ENCODE results near the gene TLE6. TPM values are rescaled to one million over a fixed set of nuclear protein-coding genes. Genes with fewer than 3 reads are reported as not detected.

TLE6 gene
- total RNA-seq, 6 donors from 2014 or later, result 4.1 to 49.2 (median 5.4) TPM

DNA sequence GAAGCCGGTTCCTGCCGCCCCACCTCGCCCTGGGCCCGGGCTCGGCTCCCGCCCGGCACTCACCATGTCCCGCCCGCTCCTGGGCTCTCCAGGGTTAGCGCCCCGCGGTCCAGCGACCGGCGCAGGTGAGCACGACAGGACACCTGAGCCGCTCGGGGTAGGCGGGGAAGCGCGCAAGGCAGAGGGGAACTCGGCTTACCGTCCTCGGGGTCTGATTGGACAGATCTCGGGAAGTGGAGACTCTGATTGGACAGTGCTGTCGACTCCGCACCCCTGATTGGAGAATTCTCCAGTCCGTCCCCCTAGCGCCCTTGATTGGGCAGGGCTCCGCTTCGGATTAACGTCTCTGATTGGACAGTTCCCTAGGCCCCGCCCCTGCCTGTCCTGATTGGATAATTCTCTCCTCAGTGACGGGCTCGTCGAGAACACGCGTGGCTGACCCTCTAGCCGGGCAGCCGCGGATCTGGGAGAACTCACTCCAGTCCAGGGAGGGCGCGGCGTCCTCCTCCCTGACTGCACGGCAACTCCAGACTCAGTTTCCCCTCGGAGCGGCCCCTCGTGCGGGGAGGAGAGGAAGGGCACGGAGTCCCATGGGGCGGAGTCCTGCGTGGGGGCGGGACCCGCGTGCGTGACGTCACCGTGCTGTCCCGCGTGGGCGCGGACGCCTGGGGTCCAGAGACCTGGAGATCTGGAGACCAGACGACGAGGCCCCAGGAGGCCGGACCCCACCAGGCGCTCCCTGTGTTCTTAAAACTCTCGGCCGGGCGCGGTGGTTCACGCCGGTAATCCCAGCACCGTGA, 32.4 kb upstream of the TLE6 start, which contains the start of gene ZNF77:
Gene ZNF77, minus strand, starts transcription at position 197 of the 800 bp plus-strand sequence. Its CDS starts 131 bp downstream, at position 66.
- Histone ChIP-seq H3K4me1 (peaks cover 23 to 44% (median 25%) of the 10 kb centered on the region in 4 donors), H3K27ac (peak within 1 kb of the TSS; percentile 88 to 96 (median 92)), H3K36me3 (peaks cover 0 to 1% (median 0%) of the 10 kb centered on the region in 4 donors), H3K27me3 (no peaks in the 10 kb centered on the region), H3K9me3 (no peaks in the 10 kb centered on the region), H3K4me3 (peak within 1 kb of the TSS; percentile 74 to 98 (median 91))
- WGBS, 2 donors, result 2 to 3% methylated on average over 12 of the region's 74 CpGs
- no peak for TF ChIP-seq EP300 (IDR thresholded peaks at IDR 0.05)
- peak; percentile 8 to 56 for TF ChIP-seq POLR2AphosphoS5 (IDR thresholded peaks at IDR 0.05)
- peak in 3 of 4 donors; percentile 52 to 68 (median 55) for TF ChIP-seq POLR2A (IDR thresholded peaks at IDR 0.05)
- TF ChIP-seq, protein P1, sequence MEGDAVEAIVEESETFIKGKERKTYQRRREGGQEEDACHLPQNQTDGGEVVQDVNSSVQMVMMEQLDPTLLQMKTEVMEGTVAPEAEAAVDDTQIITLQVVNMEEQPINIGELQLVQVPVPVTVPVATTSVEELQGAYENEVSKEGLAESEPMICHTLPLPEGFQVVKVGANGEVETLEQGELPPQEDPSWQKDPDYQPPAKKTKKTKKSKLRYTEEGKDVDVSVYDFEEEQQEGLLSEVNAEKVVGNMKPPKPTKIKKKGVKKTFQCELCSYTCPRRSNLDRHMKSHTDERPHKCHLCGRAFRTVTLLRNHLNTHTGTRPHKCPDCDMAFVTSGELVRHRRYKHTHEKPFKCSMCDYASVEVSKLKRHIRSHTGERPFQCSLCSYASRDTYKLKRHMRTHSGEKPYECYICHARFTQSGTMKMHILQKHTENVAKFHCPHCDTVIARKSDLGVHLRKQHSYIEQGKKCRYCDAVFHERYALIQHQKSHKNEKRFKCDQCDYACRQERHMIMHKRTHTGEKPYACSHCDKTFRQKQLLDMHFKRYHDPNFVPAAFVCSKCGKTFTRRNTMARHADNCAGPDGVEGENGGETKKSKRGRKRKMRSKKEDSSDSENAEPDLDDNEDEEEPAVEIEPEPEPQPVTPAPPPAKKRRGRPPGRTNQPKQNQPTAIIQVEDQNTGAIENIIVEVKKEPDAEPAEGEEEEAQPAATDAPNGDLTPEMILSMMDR (IDR thresholded peaks at IDR 0.05), result peak in 5 of 6 experiments; percentile 5 to 61 (median 37)
- ATAC-seq (ENCODE audit: low FRiP score in 2 of 2) (peak; percentile 99 to 100), DNase-seq (peak; percentile 96 to 97)

DNA sequence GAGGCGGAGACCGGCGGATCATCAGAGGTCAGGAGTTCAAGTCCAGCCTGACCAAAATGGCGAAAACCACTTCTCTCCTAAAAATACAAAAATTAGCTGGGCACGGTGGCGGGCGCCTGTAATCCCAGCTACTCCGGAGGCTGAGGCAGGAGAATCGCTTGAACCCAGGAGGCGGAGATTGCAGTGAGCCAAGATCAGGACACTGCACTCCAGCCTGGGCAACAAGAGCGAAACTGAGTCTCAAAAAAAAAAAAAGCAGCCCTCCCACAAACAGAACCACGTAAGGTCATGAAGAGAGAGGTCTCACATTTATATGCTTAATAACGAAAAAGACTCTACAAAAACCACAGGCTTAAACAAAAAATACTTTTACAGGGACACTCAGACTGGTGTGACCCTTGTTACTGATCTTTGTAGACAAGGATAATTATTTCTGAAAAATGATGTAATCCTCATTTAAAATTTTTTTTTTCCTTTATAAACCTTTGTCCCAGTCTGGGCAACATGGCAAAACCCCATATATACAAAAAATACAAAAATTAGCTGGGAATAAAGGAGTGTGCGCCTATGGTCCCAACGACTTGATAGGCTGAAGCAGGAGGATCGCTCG, 31.7 kb upstream of the TLE6 start:
- TF ChIP-seq, protein P1 (IDR thresholded peaks at IDR 0.05), result no peak
- TF ChIP-seq EP300 (IDR thresholded peaks at IDR 0.05), result no peak
- no peaks in the 10 kb centered on the region for H3K36me3 ChIP-seq
- H3K27me3 ChIP-seq, result no peaks in the 10 kb centered on the region
- no peaks in the 10 kb centered on the region for H3K9me3 ChIP-seq
- H3K4me1 ChIP-seq, result peaks cover 23 to 44% (median 25%) of the 10 kb centered on the region in 4 donors
- WGBS, 2 donors, result 53 to 58% methylated on average over 17 of the region's 17 CpGs
- peak overlapping the region; percentile 45 to 95 (median 80) for H3K4me3 ChIP-seq
- ATAC-seq (ENCODE audit: low FRiP score in 2 of 2), result no peak
- no peak for DNase-seq
- H3K27ac ChIP-seq, result peak overlapping the region; percentile 88 to 96 (median 92)

DNA sequence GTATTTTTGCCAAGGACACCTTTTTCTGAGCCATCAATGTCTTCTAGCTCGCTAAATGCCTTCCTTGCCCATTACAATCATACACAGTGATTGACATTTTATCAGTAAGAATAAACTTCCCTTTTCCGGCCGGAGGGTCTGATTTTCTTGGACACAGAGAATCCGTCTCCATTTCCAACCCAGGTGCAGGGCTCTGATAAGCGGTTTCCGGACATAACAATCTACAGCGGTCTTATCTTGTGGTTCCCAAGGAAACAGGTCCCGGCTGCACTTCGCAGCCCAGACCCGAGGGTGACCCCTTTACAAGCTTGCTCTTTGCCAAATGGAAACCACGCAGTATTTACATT, 27.5 kb upstream of the TLE6 start:
- Histone ChIP-seq H3K27ac (peak overlapping the region; percentile 93 to 97 (median 96)), H3K9me3 (no peaks in the 10 kb centered on the region), H3K36me3 (no peaks in the 10 kb centered on the region), H3K4me1 (peaks cover 25 to 45% (median 26%) of the 10 kb centered on the region in 4 donors), H3K4me3 (peak overlapping the region; percentile 58 to 82 (median 81)), H3K27me3 (no peaks in the 10 kb centered on the region)
- TF ChIP-seq POLR2A (IDR thresholded peaks at IDR 0.05) (no peak), EP300 (IDR thresholded peaks at IDR 0.05) (peak in 3 of 4 donors; percentile 6 to 85 (median 82)), POLR2AphosphoS5 (IDR thresholded peaks at IDR 0.05) (peak; percentile 15 to 40)
- TF ChIP-seq, protein P1 (IDR thresholded peaks at IDR 0.05), result no peak
- peak; percentile 0 to 38 for ATAC-seq (ENCODE audit: low FRiP score in 2 of 2)
- WGBS, 2 donors, result 0 to 1% methylated on average over 10 to 11 of the region's 11 CpGs
- DNase-seq, result peak in 1 of 2 donors; percentile 61

DNA sequence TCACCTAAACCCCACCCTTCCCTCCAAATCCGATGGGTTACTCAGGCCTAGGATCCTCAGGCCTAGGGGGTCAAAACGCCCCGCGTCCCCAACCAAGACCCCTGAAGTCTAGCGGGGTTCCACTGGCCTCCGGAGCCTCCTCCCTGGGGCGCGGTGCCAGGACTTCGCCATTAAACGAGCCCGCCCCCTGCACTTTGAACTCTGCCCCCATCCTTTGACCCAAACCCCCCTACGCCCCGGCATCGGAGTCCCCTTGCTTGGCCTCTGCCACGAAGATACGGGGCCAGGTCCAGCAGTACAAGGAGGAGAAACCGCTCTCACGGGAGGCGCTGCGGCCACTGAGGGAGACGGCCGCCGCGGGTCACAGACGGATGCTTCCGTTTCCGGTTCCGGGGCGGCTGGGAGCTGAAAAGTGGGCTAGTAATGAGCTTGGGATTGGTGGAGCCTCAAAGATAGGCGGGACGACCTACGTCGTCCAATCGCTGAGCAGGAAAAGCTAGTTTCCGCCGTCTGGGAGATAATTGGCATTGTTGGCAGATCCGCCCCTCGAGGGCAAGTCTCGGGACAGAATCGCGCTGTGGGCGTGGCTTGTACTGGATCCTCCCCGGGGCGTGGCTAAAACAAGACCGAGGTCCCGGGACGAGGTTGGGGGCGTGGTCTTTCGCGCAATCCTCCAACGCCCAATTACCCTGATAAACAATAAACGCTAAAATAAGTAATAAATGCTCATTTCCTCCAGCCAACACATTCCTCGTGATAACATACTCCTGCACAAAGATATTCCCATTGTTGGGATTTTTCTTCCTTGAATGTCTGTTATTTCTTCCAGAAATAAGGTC, 26.9 kb upstream of the TLE6 start:
- Histone ChIP-seq H3K36me3 (no peaks in the 10 kb centered on the region), H3K4me3 (peak overlapping the region; percentile 58 to 82 (median 81)), H3K4me1 (peaks cover 21 to 41% (median 25%) of the 10 kb centered on the region in 4 donors), H3K9me3 (no peaks in the 10 kb centered on the region), H3K27me3 (no peaks in the 10 kb centered on the region), H3K27ac (peak overlapping the region; percentile 93 to 97 (median 96))
- DNase-seq, result peak; percentile 94 to 100
- ATAC-seq (ENCODE audit: low FRiP score in 2 of 2), result peak; percentile 98
- TF ChIP-seq POLR2AphosphoS5 (IDR thresholded peaks at IDR 0.05) (peak; percentile 93 to 99), POLR2A (IDR thresholded peaks at IDR 0.05) (peak; percentile 61 to 94 (median 87)), EP300 (IDR thresholded peaks at IDR 0.05) (peak in 1 of 4 donors; percentile 79)
- TF ChIP-seq, protein P1 (IDR thresholded peaks at IDR 0.05), result peak in 2 of 6 experiments; percentile 7 to 12
- WGBS, 2 donors, result 1% methylated on average over 24 to 49 of the region's 53 CpGs

Data from upper lobe of left lung (tissue), 6 donors.